IPS-15b (cell line): Measurements from ENCODE around the gene UFD1.

Experiments used
- H3K27me3 ChIP-seq: one replicate; pipeline ENCODE4 v1.6.1; 2013; ENCODE audit warnings: low read length; ENCODE audit not compliant: control insufficient read depth, insufficient read depth
- H3K36me3 ChIP-seq: one replicate; pipeline ENCODE4 v1.6.1; 2013; ENCODE audit warnings: low read length; ENCODE audit not compliant: control insufficient read depth, insufficient read depth
- H3K4me1 ChIP-seq: one replicate; pipeline ENCODE4 v1.6.1; 2013; ENCODE audit warnings: mild to moderate bottlenecking, low read length; ENCODE audit not compliant: control insufficient read depth, insufficient read depth
- H3K4me3 ChIP-seq: one replicate; pipeline ENCODE4 v1.5.1; 2013; ENCODE audit warnings: low read depth, low read length
- H3K9ac ChIP-seq: one replicate; pipeline ENCODE4 v1.6.1; 2013; ENCODE audit warnings: low read depth, mild to moderate bottlenecking, low read length
- H3K9me3 ChIP-seq: one replicate; pipeline ENCODE4 v1.6.1; 2013; ENCODE audit warnings: mild to moderate bottlenecking, low read length; ENCODE audit not compliant: control insufficient read depth, insufficient read depth

The UFD1 gene

DNA sequence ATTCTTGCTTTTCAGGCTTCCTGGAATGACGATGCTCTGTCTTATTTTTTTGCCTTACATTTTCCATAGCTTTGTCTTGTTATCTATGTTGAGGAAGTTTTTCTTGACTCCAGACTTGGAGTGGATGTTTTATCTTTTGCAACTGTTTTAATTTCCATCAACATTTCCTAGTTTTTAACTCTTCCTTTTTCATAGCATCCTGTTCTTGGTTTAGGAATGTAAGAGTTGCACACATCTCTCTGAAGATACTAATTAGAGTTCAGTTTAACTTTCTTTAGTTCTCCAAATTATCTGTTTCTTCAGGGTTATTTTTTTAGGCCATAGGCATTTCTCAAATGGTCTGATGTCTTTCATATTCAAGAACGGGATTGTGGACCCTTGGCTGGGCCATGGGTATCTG is 34.8 kb upstream of the UFD1 start:
- no peaks in the 10 kb centered on the region for H3K4me1 ChIP-seq
- H3K36me3 ChIP-seq, result peaks cover 27% of the 10 kb centered on the region

DNA sequence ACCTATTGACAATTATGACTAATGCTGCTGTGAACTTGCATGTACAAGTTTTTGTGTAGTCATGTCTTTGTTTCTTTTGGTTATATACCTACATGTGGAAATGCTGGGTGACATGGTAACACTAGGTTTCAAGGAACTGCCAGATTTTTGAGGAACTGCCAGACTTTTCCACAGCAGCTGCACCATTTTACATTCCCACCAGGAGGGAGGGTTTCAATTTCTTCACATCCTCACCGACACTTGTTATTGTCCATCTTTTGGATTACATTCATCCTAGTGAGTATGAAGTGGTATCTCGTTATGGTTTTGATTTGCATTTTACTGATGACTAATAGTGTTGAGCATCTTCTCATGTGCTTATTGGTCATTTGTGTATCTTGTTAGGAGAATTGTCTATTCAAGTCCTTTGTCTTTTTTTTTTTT is 31.9 kb upstream of the UFD1 start:
- Histone ChIP-seq H3K4me3 (no peak overlapping the region), H3K9me3 (no peaks in the 10 kb centered on the region), H3K27me3 (no peaks in the 10 kb centered on the region), H3K9ac (no peak overlapping the region), H3K4me1 (no peaks in the 10 kb centered on the region), H3K36me3 (peaks cover 15% of the 10 kb centered on the region)

More for the DNA sequence above, 34.8 kb upstream of the UFD1 start:
- Histone ChIP-seq H3K9ac (no peak overlapping the region), H3K4me3 (no peak overlapping the region), H3K9me3 (no peaks in the 10 kb centered on the region), H3K27me3 (no peaks in the 10 kb centered on the region)

DNA sequence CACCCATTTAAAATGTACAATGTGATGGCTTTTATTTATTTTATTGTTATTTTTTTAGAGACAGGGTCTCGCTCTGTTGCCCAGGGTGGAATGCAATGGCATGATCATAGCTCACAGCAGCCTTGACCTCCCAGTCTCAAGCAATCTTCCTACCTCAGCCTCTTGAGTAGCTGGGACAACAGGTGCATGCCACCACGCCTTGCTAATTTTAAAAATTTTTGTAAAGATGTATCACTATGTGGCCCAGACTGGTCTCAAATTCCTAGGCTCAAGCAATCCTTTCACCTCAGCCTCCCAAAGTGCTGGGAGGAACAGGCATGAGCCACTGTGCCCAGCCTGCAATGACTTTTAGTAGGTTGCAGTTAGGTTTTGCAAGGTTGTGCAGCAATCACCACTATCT is 30.9 kb upstream of the UFD1 start:
- no peaks in the 10 kb centered on the region for H3K4me1 ChIP-seq
- H3K36me3 ChIP-seq, result peaks cover 11% of the 10 kb centered on the region
- H3K9me3 ChIP-seq, result no peaks in the 10 kb centered on the region
- no peaks in the 10 kb centered on the region for H3K27me3 ChIP-seq
- H3K4me3 ChIP-seq, result no peak overlapping the region
- no peak overlapping the region for H3K9ac ChIP-seq

DNA sequence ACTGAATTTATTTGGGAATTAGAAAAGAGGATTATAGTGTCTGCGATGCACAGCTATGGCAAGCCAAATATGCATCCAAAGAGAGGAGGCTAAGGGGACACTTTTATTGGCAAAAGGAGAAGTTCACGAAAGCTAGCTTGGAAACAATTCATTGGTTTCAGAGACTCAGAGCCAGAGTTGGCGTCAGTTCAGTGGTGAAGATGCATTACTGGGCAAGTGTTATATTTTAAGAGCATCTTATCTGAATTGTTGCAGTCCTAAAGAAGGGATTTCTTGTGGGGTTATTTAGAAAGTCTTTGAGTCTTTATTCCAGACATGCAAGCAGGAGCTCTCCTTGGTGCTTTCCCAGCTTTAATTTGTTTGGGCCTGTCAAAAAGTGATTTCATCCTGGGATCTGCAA is 30.2 kb upstream of the UFD1 start:
- Histone ChIP-seq H3K36me3 (peaks cover 9% of the 10 kb centered on the region), H3K27me3 (no peaks in the 10 kb centered on the region), H3K9me3 (no peaks in the 10 kb centered on the region), H3K9ac (no peak overlapping the region), H3K4me1 (no peaks in the 10 kb centered on the region), H3K4me3 (no peak overlapping the region)

DNA sequence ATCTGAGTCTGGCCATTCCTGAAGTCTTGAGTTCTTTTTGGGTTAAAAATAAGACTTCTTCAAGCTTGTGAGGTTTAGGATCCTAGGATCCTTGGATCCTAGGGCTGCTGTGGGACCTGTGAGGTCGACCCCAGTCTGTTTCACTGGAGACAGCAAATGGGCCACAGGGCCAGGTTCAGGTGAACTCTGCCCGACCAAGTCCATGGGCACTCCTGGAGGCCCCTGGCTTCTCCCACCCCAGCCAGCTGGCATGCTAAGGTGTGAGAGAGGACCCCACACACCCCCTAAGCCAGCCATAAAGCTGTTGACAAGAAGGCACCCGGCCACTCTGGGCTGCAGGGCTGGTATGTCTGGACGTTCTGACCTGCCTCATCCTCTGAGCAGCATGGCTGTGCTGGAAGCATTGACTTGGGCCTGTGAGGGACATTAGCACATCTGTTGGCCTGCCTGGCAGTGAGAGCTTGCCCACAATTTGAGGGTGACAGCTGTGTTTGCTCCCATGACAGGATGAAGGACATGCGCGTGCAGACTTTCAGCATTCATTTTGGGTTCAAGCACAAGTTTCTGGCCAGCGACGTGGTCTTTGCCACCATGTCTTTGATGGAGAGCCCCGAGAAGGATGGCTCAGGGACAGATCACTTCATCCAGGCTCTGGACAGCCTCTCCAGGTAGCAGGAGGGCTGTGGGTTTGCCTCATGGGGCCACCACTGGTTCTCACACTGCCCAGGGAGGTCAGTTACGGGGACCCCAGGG is 29.2 kb upstream of the UFD1 start:
- Histone ChIP-seq H3K27me3 (no peaks in the 10 kb centered on the region), H3K9ac (no peak overlapping the region), H3K4me3 (no peak overlapping the region), H3K4me1 (peaks cover 2% of the 10 kb centered on the region), H3K9me3 (no peaks in the 10 kb centered on the region), H3K36me3 (peaks cover 9% of the 10 kb centered on the region)

DNA sequence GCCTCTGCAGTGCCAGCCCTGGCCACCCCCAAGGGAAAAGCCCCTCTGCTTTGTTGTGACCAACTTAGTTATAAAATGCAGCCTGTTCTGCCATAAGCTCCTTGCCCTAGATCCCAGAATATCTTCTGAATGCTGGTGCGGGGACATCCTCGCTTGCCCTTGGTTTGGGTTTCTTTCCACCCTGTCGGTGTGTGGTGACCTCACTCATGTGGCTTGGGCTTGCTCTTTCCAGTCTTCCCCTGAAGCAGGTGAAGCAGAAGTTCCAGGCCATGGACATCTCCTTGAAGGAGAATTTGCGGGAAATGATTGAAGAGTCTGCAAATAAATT is 28.5 kb upstream of the UFD1 start:
- peaks cover 9% of the 10 kb centered on the region for H3K36me3 ChIP-seq
- peaks cover 2% of the 10 kb centered on the region for H3K4me1 ChIP-seq
- no peak overlapping the region for H3K4me3 ChIP-seq
- no peak overlapping the region for H3K9ac ChIP-seq
- H3K27me3 ChIP-seq, result no peaks in the 10 kb centered on the region
- no peaks in the 10 kb centered on the region for H3K9me3 ChIP-seq

DNA sequence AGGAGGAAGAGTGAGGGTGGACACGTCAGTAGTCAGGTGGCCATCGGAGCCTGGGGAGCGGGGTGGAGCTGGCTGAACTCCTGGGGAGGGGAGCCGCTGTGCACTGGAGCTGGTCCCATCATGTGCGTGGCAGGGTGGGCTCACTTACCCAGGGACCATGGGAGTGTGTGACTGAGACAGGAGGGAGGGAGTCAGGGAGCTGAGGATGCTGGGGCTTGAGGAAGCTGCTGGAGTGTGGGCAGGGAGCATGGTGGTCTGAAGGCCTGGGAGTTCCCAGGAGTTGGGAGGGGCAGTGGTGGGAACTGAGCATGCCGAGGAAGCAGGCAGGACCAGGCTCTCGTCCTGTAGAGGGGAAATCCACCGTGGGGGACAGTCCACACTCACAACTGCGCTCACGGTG is 27.2 kb upstream of the UFD1 start:
- Histone ChIP-seq H3K27me3 (no peaks in the 10 kb centered on the region), H3K9ac (no peak overlapping the region), H3K4me3 (no peak overlapping the region), H3K36me3 (peaks cover 9% of the 10 kb centered on the region), H3K4me1 (peaks cover 2% of the 10 kb centered on the region), H3K9me3 (no peaks in the 10 kb centered on the region)

DNA sequence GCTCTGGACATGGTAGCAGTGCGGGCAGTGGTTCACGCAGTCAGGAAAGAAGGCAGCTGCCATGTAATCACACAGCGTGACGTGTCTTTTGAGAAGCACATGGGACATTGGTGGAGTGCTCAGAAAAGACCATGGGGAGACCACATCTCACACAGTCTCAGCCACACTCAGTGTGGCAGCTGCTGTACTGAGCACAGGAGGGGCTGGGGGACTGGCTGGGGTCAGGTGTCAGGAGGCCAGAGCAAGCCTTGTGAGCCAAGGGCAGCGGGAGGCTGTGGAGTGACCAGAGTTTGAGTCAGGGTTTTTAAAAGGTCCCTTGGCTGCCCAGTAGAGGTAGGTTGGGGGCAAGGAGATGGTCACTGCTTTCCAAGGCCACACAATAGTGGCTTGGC is 26.7 kb upstream of the UFD1 start:
- Histone ChIP-seq H3K27me3 (no peaks in the 10 kb centered on the region), H3K9ac (no peak overlapping the region), H3K36me3 (peaks cover 9% of the 10 kb centered on the region)

DNA sequence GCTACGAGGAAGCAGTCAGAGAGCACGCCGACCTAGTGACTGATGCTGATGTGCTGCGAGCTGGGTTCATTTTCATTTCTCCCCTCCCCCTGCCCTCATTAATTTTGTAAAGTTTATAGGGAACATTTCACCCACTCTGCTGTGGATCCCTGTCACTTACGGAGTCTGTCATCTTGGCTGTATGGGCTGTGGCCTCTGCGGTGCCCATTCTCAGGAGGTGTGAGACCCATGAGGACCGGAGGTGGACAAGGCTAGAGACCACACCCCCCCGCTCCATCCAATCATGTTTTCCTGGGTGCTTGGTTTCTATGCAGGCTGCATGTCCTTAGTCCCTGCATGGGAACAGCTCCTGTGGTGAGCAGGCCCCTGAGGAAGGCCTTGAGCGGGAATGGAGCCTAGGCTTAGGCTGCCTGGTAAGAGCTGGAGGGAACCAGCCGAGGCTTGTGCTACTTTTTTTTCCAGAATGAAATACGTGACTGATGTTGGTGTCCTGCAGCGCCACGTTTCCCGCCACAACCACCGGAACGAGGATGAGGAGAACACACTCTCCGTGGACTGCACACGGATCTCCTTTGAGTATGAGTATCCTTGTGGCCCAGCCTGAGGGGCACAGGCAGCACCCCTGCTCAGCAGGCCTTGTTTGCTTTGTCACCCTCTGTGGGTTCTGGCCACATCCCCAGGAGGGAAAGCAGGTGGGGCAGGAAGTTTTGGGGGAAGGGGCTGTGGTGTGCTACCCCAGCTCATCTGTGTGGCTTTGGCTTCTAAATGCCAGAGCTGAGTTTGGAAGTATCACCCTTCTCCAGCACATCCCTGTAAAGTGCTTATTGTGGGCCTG is 26.1 kb upstream of the UFD1 start:
- H3K27me3 ChIP-seq, result no peaks in the 10 kb centered on the region
- peaks cover 2% of the 10 kb centered on the region for H3K4me1 ChIP-seq
- peaks cover 9% of the 10 kb centered on the region for H3K36me3 ChIP-seq
- no peaks in the 10 kb centered on the region for H3K9me3 ChIP-seq
- H3K4me3 ChIP-seq, result no peak overlapping the region
- no peak overlapping the region for H3K9ac ChIP-seq

More for the DNA sequence above, 26.7 kb upstream of the UFD1 start:
- peaks cover 2% of the 10 kb centered on the region for H3K4me1 ChIP-seq
- H3K9me3 ChIP-seq, result no peaks in the 10 kb centered on the region
- H3K4me3 ChIP-seq, result no peak overlapping the region

DNA sequence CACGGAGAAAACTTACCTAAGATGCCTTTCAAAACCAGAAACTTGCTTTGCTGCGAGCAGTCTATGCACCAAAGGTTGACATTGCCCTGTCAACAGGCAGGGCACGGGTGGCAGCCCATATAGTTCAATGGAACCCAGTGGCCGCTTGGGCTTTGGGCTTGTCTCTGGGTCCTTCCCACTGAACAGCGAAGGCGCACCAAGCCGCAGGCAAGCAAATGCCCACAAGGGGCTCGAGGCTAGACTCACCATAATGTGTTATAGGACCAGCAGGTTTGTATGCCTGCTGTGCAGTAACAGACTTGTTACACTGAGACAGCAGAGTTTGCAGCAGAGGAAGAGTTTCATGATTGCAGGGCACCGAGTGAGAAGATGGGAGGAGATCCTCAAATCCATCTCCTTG is 24.9 kb upstream of the UFD1 start:
- no peak overlapping the region for H3K9ac ChIP-seq
- no peaks in the 10 kb centered on the region for H3K27me3 ChIP-seq
- no peaks in the 10 kb centered on the region for H3K9me3 ChIP-seq
- no peak overlapping the region for H3K4me3 ChIP-seq
- peaks cover 15% of the 10 kb centered on the region for H3K36me3 ChIP-seq
- H3K4me1 ChIP-seq, result peaks cover 2% of the 10 kb centered on the region

DNA sequence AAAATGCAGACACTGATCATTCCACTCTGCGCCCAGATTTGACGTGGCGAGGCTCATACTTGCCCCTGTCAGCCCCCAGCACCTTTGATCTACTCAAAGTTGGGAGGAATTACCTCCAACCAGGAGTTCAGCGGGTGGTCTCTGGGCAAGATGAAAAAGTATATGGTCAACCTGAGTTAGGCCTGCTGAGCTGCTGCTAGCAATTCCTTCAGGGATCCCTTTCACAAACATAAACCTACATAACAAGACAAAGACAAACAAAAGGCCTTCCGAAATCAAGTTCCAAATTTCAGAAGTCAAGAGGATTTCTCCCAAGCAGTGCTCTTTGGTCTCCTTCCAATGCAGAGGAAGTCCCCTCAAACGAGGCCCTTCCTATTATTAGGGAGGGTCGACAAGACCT is 24.4 kb upstream of the UFD1 start:
- Histone ChIP-seq H3K4me3 (no peak overlapping the region), H3K4me1 (peaks cover 2% of the 10 kb centered on the region), H3K27me3 (no peaks in the 10 kb centered on the region), H3K9ac (no peak overlapping the region), H3K36me3 (peaks cover 19% of the 10 kb centered on the region), H3K9me3 (no peaks in the 10 kb centered on the region)

DNA sequence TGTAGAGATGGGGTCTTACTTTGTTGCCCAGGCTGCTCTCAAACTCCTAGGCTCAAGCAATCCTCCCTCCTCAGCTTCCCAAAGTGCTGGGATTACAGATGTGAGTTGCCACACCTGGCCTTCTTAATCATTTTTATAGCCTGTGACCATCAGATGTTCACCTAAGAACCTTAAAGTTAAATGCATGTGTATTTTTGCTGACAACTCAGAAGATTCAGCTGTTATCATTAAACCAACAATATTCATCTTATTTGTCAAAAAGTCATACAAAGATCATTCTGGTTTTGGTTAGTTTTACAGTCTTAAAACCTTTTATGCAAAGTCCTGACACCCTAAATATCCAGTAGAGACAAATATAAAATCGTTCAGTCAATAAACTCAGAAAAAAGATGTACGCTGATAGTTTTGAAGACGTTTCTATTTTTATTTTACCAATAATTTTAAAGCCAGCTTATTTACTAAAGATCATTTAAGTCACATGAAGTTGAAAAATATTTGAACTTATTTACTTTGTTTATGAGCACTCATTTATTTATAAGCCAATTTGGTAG is 23.0 kb upstream of the UFD1 start:
- H3K4me1 ChIP-seq, result peaks cover 2% of the 10 kb centered on the region
- no peaks in the 10 kb centered on the region for H3K9me3 ChIP-seq
- H3K36me3 ChIP-seq, result peaks cover 26% of the 10 kb centered on the region
- no peaks in the 10 kb centered on the region for H3K27me3 ChIP-seq
- H3K4me3 ChIP-seq, result no peak overlapping the region
- no peak overlapping the region for H3K9ac ChIP-seq
